Astrocyte (in vitro differentiated cells and primary cell): ENCODE results near the gene GATB.

Experiments
- EZH2 ChIP-seq: IDR thresholded peaks from 2 replicates; pipeline ENCODE4 v1.6.1; 2012; ENCODE audit warnings: mild to moderate bottlenecking, low read length, inconsistent platforms; ENCODE audit not compliant: insufficient read depth
- TF ChIP-seq, protein P1 (sequence below): IDR thresholded peaks from 2 replicates; pipeline ENCODE4 v1.5.1; 2011; ENCODE audit warnings: low read depth, mild to moderate bottlenecking, inconsistent platforms, low read length, moderate library complexity; ENCODE audit not compliant: insufficient read depth

DNA sequence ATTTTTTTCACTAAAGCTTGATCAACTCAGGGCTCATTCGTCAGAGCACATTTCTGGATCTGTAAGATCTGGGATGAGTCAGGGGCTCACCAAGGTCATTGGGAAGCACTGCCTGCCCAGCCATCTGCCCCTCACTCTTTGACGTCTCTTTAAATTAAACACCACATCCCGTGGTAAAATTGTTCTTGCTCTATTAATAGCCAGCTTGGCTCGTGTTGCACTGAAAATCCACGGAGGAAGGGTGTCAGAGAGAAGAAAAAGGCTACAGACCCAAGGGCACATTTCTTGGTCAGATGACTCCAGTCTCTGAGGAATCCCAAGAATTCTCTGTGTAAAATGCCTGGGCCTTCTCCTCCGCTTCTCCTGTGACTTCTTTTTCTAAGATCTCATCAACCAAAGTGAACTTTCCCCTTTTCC is 45.7 kb upstream of the GATB start:
- TF ChIP-seq, protein P1, sequence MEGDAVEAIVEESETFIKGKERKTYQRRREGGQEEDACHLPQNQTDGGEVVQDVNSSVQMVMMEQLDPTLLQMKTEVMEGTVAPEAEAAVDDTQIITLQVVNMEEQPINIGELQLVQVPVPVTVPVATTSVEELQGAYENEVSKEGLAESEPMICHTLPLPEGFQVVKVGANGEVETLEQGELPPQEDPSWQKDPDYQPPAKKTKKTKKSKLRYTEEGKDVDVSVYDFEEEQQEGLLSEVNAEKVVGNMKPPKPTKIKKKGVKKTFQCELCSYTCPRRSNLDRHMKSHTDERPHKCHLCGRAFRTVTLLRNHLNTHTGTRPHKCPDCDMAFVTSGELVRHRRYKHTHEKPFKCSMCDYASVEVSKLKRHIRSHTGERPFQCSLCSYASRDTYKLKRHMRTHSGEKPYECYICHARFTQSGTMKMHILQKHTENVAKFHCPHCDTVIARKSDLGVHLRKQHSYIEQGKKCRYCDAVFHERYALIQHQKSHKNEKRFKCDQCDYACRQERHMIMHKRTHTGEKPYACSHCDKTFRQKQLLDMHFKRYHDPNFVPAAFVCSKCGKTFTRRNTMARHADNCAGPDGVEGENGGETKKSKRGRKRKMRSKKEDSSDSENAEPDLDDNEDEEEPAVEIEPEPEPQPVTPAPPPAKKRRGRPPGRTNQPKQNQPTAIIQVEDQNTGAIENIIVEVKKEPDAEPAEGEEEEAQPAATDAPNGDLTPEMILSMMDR, result no peak
- no peak for TF ChIP-seq EZH2
